Fibroblast of lung (primary cell): ENCODE results near the gene KRTAP12-4. TPM values are rescaled to one million over a fixed set of nuclear protein-coding genes. Genes with fewer than 3 reads are reported as not detected.

Source experiments
- DNase-seq, 2 donors: peaks; one replicate each; pipeline versions ENCODE4 v3.0.0 to v3.0.0-alpha.2; 2010; ENCODE audit warnings: low read depth in 2 of 2
- H2AFZ ChIP-seq: 2 replicates; pipeline ENCODE4 v1.5.1; 2012; ENCODE audit warnings: low read length, control low read depth, inconsistent platforms
- H3K27ac ChIP-seq: 2 replicates; pipeline ENCODE4 v1.5.1; 2011; ENCODE audit warnings: low read length, control low read depth; ENCODE audit not compliant: insufficient read depth
- H3K27me3 ChIP-seq: 2 replicates; pipeline ENCODE4 v1.5.1; 2011; ENCODE audit warnings: mild to moderate bottlenecking, low read length; ENCODE audit not compliant: control insufficient read depth, insufficient read depth
- H3K36me3 ChIP-seq: 2 replicates; pipeline ENCODE4 v1.5.1; 2011; ENCODE audit warnings: low read length; ENCODE audit not compliant: control insufficient read depth, insufficient read depth
- H3K4me1 ChIP-seq: 2 replicates; pipeline ENCODE4 v1.5.1; 2011; ENCODE audit warnings: low read length; ENCODE audit not compliant: control insufficient read depth, insufficient read depth; ENCODE audit errors: extremely low read depth
- H3K4me2 ChIP-seq: 2 replicates; pipeline ENCODE4 v1.5.1; 2011; ENCODE audit warnings: low read length, control low read depth; ENCODE audit not compliant: insufficient read depth; ENCODE audit errors: extremely low read depth
- H3K4me3 ChIP-seq, 4 experiments: fragments of 200-600 bp in 1 of 4; sonication (generic) in 1 of 4; replicated peaks in 1 of 4; 2 replicates each; pipeline ENCODE4 v1.5.1; 2011 to 2016; ENCODE audit warnings: low read length in 4 of 4, low read depth in 3 of 4, mild to moderate bottlenecking in 3 of 4, control low read depth in 2 of 4, inconsistent platforms in 1 of 4, mixed read lengths in 1 of 4; ENCODE audit not compliant: insufficient read depth in 1 of 4; ENCODE audit errors: control extremely low read depth in 1 of 4
- H3K79me2 ChIP-seq: 2 replicates; pipeline ENCODE4 v1.5.1; 2012; ENCODE audit warnings: mild to moderate bottlenecking, low read length, inconsistent platforms; ENCODE audit not compliant: control insufficient read depth, insufficient read depth
- H3K9ac ChIP-seq: 2 replicates; pipeline ENCODE4 v1.5.1; 2011; ENCODE audit warnings: mild to moderate bottlenecking, low read length, control low read depth; ENCODE audit not compliant: insufficient read depth
- H3K9me3 ChIP-seq: 2 replicates; pipeline ENCODE4 v1.5.1; 2012; ENCODE audit warnings: low read depth, low read length; ENCODE audit not compliant: control insufficient read depth, insufficient read depth
- H4K20me1 ChIP-seq: 2 replicates; pipeline ENCODE4 v1.5.1; 2011; ENCODE audit warnings: low read length; ENCODE audit not compliant: control insufficient read depth, insufficient read depth; ENCODE audit errors: extremely low read depth
- CTCF ChIP-seq, 2 donors: IDR thresholded peaks in 1 of 2; conservative IDR thresholded peaks in 1 of 2; 1 replicate in 1 of 2; 2 replicates in 1 of 2; pipeline ENCODE4 v1.5.1; 2011 to 2012; ENCODE audit warnings: low read length in 2 of 2, control low read depth in 1 of 2, inconsistent platforms in 1 of 2, low read depth in 1 of 2, mild to moderate bottlenecking in 1 of 2
- EZH2 ChIP-seq: IDR thresholded peaks from 2 replicates; pipeline ENCODE4 v1.5.1; 2012; ENCODE audit warnings: low read length, control low read depth, mild to moderate bottlenecking; ENCODE audit errors: missing control alignments
- polyA plus RNA-seq, 2 donors: library from polyadenylated mRNA; depleted of rRNA in 1 of 2; stranded (reverse) in 1 of 2; unstranded in 1 of 2; fragments of >200 nt; gene quantifications; 2 replicates each; pipeline ENCODE4 v1.2.1, GENCODE V29; 2011 to 2012; ENCODE audit warnings: missing spikeins in 1 of 2
- total RNA-seq: library from RNA; depleted of rRNA; stranded (reverse); fragments of >200 nt; gene quantifications from 2 replicates; pipeline ENCODE4 v1.2.1, GENCODE V29; 2014

Gene KRTAP12-4
- total and polyA plus RNA-seq, 2 donors (not counting 1 experiment from before 2014, with no cell fraction given), result not detected

- no peaks in the 10 kb centered on the region for H4K20me1 ChIP-seq
- no peak for DNase-seq
Measured at GRCh38 chr21:44671911-44672310, 17.5 kb upstream of the KRTAP12-4 start.

GRCh38 chr21:44670642-44671432 lies 16.4 kb upstream of the KRTAP12-4 start:
- Histone ChIP-seq H2AFZ (no peak overlapping the region), H3K79me2 (no peaks in the 10 kb centered on the region), H3K9me3 (no peaks in the 10 kb centered on the region), H3K27ac (no peak overlapping the region), H3K4me2 (no peak overlapping the region), H4K20me1 (no peaks in the 10 kb centered on the region), H3K4me3 (no peak overlapping the region), H3K4me1 (no peaks in the 10 kb centered on the region), H3K9ac (no peak overlapping the region), H3K36me3 (no peaks in the 10 kb centered on the region), H3K27me3 (no peaks in the 10 kb centered on the region)
- TF ChIP-seq CTCF (conservative IDR thresholded peaks at IDR 0.05 in 1 of 2, IDR thresholded peaks at IDR 0.05 in 1 of 2; ENCODE audit: low read depth in 1 of 2, low read length in 2 of 2), result no peak
- no peak for TF ChIP-seq EZH2
- DNase-seq, result no peak

More at GRCh38 chr21:44671911-44672310, 17.5 kb upstream of the KRTAP12-4 start:
- Histone ChIP-seq H3K36me3 (no peaks in the 10 kb centered on the region), H3K27me3 (no peaks in the 10 kb centered on the region), H3K79me2 (no peaks in the 10 kb centered on the region), H3K27ac (no peak overlapping the region), H3K4me1 (no peaks in the 10 kb centered on the region), H3K4me2 (no peak overlapping the region), H2AFZ (no peak overlapping the region), H3K4me3 (no peak overlapping the region), H3K9ac (no peak overlapping the region), H3K9me3 (no peaks in the 10 kb centered on the region)
- no peak for TF ChIP-seq CTCF (conservative IDR thresholded peaks at IDR 0.05 in 1 of 2, IDR thresholded peaks at IDR 0.05 in 1 of 2; ENCODE audit: low read depth in 1 of 2, low read length in 2 of 2)
- TF ChIP-seq EZH2, result no peak

- H3K27me3 ChIP-seq, result no peaks in the 10 kb centered on the region
- H4K20me1 ChIP-seq, result no peaks in the 10 kb centered on the region
- no peak overlapping the region for H2AFZ ChIP-seq
- H3K9ac ChIP-seq, result no peak overlapping the region
- no peak for DNase-seq
- no peaks in the 10 kb centered on the region for H3K79me2 ChIP-seq
- H3K9me3 ChIP-seq, result no peaks in the 10 kb centered on the region
- no peaks in the 10 kb centered on the region for H3K36me3 ChIP-seq
- TF ChIP-seq EZH2 (no peak), CTCF (conservative IDR thresholded peaks at IDR 0.05 in 1 of 2, IDR thresholded peaks at IDR 0.05 in 1 of 2; ENCODE audit: low read depth in 1 of 2, low read length in 2 of 2) (no peak)
- no peak overlapping the region for H3K27ac ChIP-seq
- H3K4me3 ChIP-seq, result no peak overlapping the region
- no peaks in the 10 kb centered on the region for H3K4me1 ChIP-seq
- H3K4me2 ChIP-seq, result no peak overlapping the region
Measured at GRCh38 chr21:44667612-44668011, 13.2 kb upstream of the KRTAP12-4 start.
